ENCODE results near the gene TTC23.

TTC23 gene

GRCh38 chr15:99210334-99210733 lies 39.0 kb downstream of the TTC23 start:
- Histone ChIP-seq H3K4me2 (no peak overlapping the region), H3K27me3 (ENCODE audit: insufficient read depth, low read depth) (no peaks in the 10 kb centered on the region), H3K79me2 (ENCODE audit: insufficient read depth, low read depth) (no peaks in the 10 kb centered on the region), H3K4me3 (IDR thresholded peaks at IDR 0.05; ENCODE audit: insufficient read depth, low read depth, low read length) (no peak overlapping the region), H3K27ac (no peak overlapping the region), H4K20me1 (ENCODE audit: insufficient read depth) (no peaks in the 10 kb centered on the region), H3K36me3 (ENCODE audit: insufficient read depth) (no peaks in the 10 kb centered on the region), H2AFZ (ENCODE audit: low read depth) (no peak overlapping the region), H3K9ac (no peak overlapping the region), H3K4me1 (ENCODE audit: low read depth, poor library complexity, severe bottlenecking) (no peaks in the 10 kb centered on the region)
- TF ChIP-seq, protein P1, sequence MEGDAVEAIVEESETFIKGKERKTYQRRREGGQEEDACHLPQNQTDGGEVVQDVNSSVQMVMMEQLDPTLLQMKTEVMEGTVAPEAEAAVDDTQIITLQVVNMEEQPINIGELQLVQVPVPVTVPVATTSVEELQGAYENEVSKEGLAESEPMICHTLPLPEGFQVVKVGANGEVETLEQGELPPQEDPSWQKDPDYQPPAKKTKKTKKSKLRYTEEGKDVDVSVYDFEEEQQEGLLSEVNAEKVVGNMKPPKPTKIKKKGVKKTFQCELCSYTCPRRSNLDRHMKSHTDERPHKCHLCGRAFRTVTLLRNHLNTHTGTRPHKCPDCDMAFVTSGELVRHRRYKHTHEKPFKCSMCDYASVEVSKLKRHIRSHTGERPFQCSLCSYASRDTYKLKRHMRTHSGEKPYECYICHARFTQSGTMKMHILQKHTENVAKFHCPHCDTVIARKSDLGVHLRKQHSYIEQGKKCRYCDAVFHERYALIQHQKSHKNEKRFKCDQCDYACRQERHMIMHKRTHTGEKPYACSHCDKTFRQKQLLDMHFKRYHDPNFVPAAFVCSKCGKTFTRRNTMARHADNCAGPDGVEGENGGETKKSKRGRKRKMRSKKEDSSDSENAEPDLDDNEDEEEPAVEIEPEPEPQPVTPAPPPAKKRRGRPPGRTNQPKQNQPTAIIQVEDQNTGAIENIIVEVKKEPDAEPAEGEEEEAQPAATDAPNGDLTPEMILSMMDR (conservative IDR thresholded peaks at IDR 0.05; ENCODE audit: low read depth, low read length) = no peak

DNA sequence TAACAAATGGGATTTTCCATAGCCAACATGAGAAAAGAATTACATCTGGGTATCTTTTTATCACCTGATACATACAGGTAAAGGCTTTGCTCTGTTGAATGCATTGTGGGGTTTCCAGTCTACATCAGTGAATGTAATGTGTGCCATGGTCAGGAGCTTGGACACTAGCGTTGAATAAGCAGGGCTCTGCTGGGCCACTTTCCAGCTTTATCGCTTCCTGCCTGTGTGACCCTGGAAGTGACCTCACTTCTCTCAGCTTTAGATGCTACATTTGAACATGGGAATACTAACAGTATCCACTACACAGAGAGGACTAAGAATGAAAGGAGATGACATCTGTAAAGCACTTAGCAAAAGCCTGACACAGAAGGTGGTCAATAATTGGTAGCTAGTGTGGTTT lies 40.1 kb downstream of the TTC23 start:
- TF ChIP-seq, protein P1 (conservative IDR thresholded peaks at IDR 0.05; ENCODE audit: low read depth, low read length) = no peak
- Histone ChIP-seq H3K79me2 (ENCODE audit: insufficient read depth, low read depth) (no peaks in the 10 kb centered on the region), H3K9ac (no peak overlapping the region), H4K20me1 (ENCODE audit: insufficient read depth) (no peaks in the 10 kb centered on the region), H3K4me3 (IDR thresholded peaks at IDR 0.05; ENCODE audit: insufficient read depth, low read depth, low read length) (no peak overlapping the region), H3K27me3 (ENCODE audit: insufficient read depth, low read depth) (no peaks in the 10 kb centered on the region), H3K27ac (no peak overlapping the region), H3K4me1 (ENCODE audit: low read depth, poor library complexity, severe bottlenecking) (no peaks in the 10 kb centered on the region), H3K36me3 (ENCODE audit: insufficient read depth) (no peaks in the 10 kb centered on the region), H3K4me2 (no peak overlapping the region), H2AFZ (ENCODE audit: low read depth) (no peak overlapping the region)

- H2AFZ ChIP-seq (ENCODE audit: low read depth) = no peak overlapping the region
- H3K36me3 ChIP-seq (ENCODE audit: insufficient read depth) = no peaks in the 10 kb centered on the region
- no peaks in the 10 kb centered on the region for H3K4me1 ChIP-seq (ENCODE audit: low read depth, poor library complexity, severe bottlenecking)
- H3K9ac ChIP-seq = no peak overlapping the region
- no peaks in the 10 kb centered on the region for H4K20me1 ChIP-seq (ENCODE audit: insufficient read depth)
- no peaks in the 10 kb centered on the region for H3K27me3 ChIP-seq (ENCODE audit: insufficient read depth, low read depth)
- H3K4me3 ChIP-seq (IDR thresholded peaks at IDR 0.05; ENCODE audit: insufficient read depth, low read depth, low read length) = no peak overlapping the region
- H3K4me2 ChIP-seq = no peak overlapping the region
- TF ChIP-seq, protein P1 (conservative IDR thresholded peaks at IDR 0.05; ENCODE audit: low read depth, low read length) = no peak
- no peak overlapping the region for H3K27ac ChIP-seq
- H3K79me2 ChIP-seq (ENCODE audit: insufficient read depth, low read depth) = no peaks in the 10 kb centered on the region
Observed at GRCh38 chr15:99207672-99208071, 41.7 kb downstream of the TTC23 start.

- Histone ChIP-seq H3K36me3 (ENCODE audit: insufficient read depth) (no peaks in the 10 kb centered on the region), H3K79me2 (ENCODE audit: insufficient read depth, low read depth) (no peaks in the 10 kb centered on the region), H3K4me1 (ENCODE audit: low read depth, poor library complexity, severe bottlenecking) (no peaks in the 10 kb centered on the region), H3K27ac (no peak overlapping the region), H4K20me1 (ENCODE audit: insufficient read depth) (no peaks in the 10 kb centered on the region), H3K4me3 (IDR thresholded peaks at IDR 0.05; ENCODE audit: insufficient read depth, low read depth, low read length) (no peak overlapping the region), H3K9ac (no peak overlapping the region), H2AFZ (ENCODE audit: low read depth) (no peak overlapping the region), H3K27me3 (ENCODE audit: insufficient read depth, low read depth) (no peaks in the 10 kb centered on the region), H3K4me2 (no peak overlapping the region)
- TF ChIP-seq, protein P1 (conservative IDR thresholded peaks at IDR 0.05; ENCODE audit: low read depth, low read length) = no peak
Observed at GRCh38 chr15:99202176-99202552, 47.2 kb downstream of the TTC23 start.

Measured in KMS-11 (cell line).